HepG2 (cell line): ENCODE data around the gene TMEM198. TPM values are rescaled to one million over a fixed set of nuclear protein-coding genes. Genes with fewer than 3 reads are reported as not detected.

Source experiments
- CCAR2 ChIP-seq: fragments of 200-400 bp; formaldehyde crosslinking; optimal IDR thresholded peaks from 2 replicates; pipeline ENCODE3; 2018; ENCODE audit warnings: low read depth, mild to moderate bottlenecking, low read length, moderate library complexity
- CEBPG ChIP-seq: IDR thresholded peaks from 2 replicates; pipeline ENCODE4 v1.6.1; 2016
- FOSL1 ChIP-seq: sonication (generic); formaldehyde crosslinking; IDR thresholded peaks from 2 replicates; pipeline ENCODE4 v1.9.0; 2021; ENCODE audit warnings: missing genetic modification reagents, borderline replicate concordance
- FOXP1 ChIP-seq, 2 experiments: fragments of 450-650 bp in 1 of 2; IDR thresholded peaks; 2 replicates each; pipeline ENCODE4 v1.6.1; 2017 to 2018; ENCODE audit warnings: antibody characterized with exemption in 1 of 2
- HNRNPUL1 ChIP-seq: fragments of 200-400 bp; formaldehyde crosslinking; IDR thresholded peaks from 2 replicates; pipeline ENCODE4 v1.6.1; 2017; ENCODE audit warnings: low read depth, mild to moderate bottlenecking, low read length, moderate library complexity
- IRX3 ChIP-seq: sonication (generic); formaldehyde crosslinking; IDR thresholded peaks from 2 replicates; pipeline ENCODE4 v1.8.1; 2023; ENCODE audit warnings: mild to moderate bottlenecking, low read depth, missing genetic modification reagents, borderline replicate concordance
- KDM6A ChIP-seq: IDR thresholded peaks from 2 replicates; pipeline ENCODE4 v1.6.1; 2016; ENCODE audit warnings: low read depth
- NAIF1 ChIP-seq: sonication (generic); formaldehyde crosslinking; IDR thresholded peaks from 2 replicates; pipeline ENCODE4 v1.5.0; 2020; ENCODE audit warnings: mild to moderate bottlenecking, missing genetic modification reagents, borderline replicate concordance
- NFRKB ChIP-seq: fragments of 450-650 bp; IDR thresholded peaks from 2 replicates; pipeline ENCODE4 v1.6.1; 2017
- POLR2A ChIP-seq, 2 experiments: IDR thresholded peaks; 2 replicates each; pipeline ENCODE4 v1.6.1; 2011; ENCODE audit warnings: low read depth in 2 of 2, low read length in 2 of 2, mild to moderate bottlenecking in 1 of 2, moderate library complexity in 1 of 2; ENCODE audit not compliant: insufficient read depth in 1 of 2
- RELA ChIP-seq: sonication (generic); formaldehyde crosslinking; IDR thresholded peaks from 2 replicates; pipeline ENCODE4 v1.4.0; 2020; ENCODE audit warnings: missing genetic modification reagents
- RFX5 ChIP-seq: IDR thresholded peaks from 2 replicates; pipeline ENCODE4 v1.6.1; 2011; ENCODE audit warnings: low read depth, low read length, improper control_type of control experiment
- STAT6 ChIP-seq: sonication (generic); formaldehyde crosslinking; IDR thresholded peaks from 2 replicates; pipeline ENCODE4 v1.4.0; 2020; ENCODE audit warnings: missing genetic modification reagents, mild to moderate bottlenecking, borderline replicate concordance
- TCF7L2 ChIP-seq: IDR thresholded peaks from 2 replicates; pipeline ENCODE4 v1.6.1; 2011; ENCODE audit warnings: mild to moderate bottlenecking, low read depth, low read length, moderate library complexity
- ZBTB25 ChIP-seq: IDR thresholded peaks from 2 replicates; pipeline ENCODE4 v1.6.1; 2018; ENCODE audit warnings: missing genetic modification reagents
- ZNF160 ChIP-seq: sonication (generic); formaldehyde crosslinking; IDR thresholded peaks from 2 replicates; pipeline ENCODE4 v1.8.0; 2022; ENCODE audit warnings: mild to moderate bottlenecking, inconsistent platforms, missing genetic modification reagents
- ZNF292 ChIP-seq: sonication (generic); formaldehyde crosslinking; IDR thresholded peaks from 2 replicates; pipeline ENCODE4 v1.8.1; 2022; ENCODE audit warnings: mild to moderate bottlenecking, low read depth, missing genetic modification reagents, borderline replicate concordance
- ZNF441 ChIP-seq: sonication (generic); formaldehyde crosslinking; IDR thresholded peaks from 2 replicates; pipeline ENCODE4 v1.7.0; 2021; ENCODE audit warnings: missing genetic modification reagents, borderline replicate concordance
- ZNF564 ChIP-seq: sonication (generic); formaldehyde crosslinking; IDR thresholded peaks from 2 replicates; pipeline ENCODE4 v1.8.1; 2023; ENCODE audit warnings: mild to moderate bottlenecking, missing genetic modification reagents
- ZNF629 ChIP-seq: sonication (generic); formaldehyde crosslinking; conservative IDR thresholded peaks from 2 replicates; pipeline ENCODE4 v1.5.0; 2020; ENCODE audit warnings: missing genetic modification reagents
- ZNF660 ChIP-seq: sonication (generic); formaldehyde crosslinking; IDR thresholded peaks from 2 replicates; pipeline ENCODE4 v1.5.1; 2020; ENCODE audit warnings: mild to moderate bottlenecking, low read depth, missing genetic modification reagents, borderline replicate concordance
- polyA plus RNA-seq, 8 experiments: library from polyadenylated mRNA; depleted of rRNA in 3 of 8; stranded (reverse) in 7 of 8; unstranded in 1 of 8; fragments of >200 nt; fragmentation: Illumina TruSeq in 4 of 8; extraction: Trizol in 4 of 8; gene quantifications; 2 replicates each; pipeline versions ENCODE4 v1.2.1 to v1.2.3, GENCODE V29; 2011 to 2016; ENCODE audit warnings: low read depth in 4 of 8, missing spikeins in 1 of 8, mixed read lengths in 1 of 8; ENCODE audit not compliant: insufficient read depth in 1 of 8
- total RNA-seq, 5 experiments: library from RNA; depleted of rRNA; stranded (reverse); fragments of >200 nt; fragmentation: Illumina TruSeq; extraction: Trizol; gene quantifications; 2 replicates each; pipeline ENCODE4 v1.2.3, GENCODE V29; 2016; ENCODE audit warnings: low read depth in 1 of 5
- TF ChIP-seq, protein P1 (sequence below), 2 experiments: sonication (generic) in 1 of 2; formaldehyde crosslinking in 1 of 2; IDR thresholded peaks; 2 replicates each; pipeline versions ENCODE4 v1.5.1 to v1.6.1; 2011 to 2020; ENCODE audit warnings: borderline replicate concordance in 1 of 2, low read depth in 1 of 2, low read length in 1 of 2, mild to moderate bottlenecking in 1 of 2, missing genetic modification reagents in 1 of 2, moderate library complexity in 1 of 2
- TF ChIP-seq, protein P2 (sequence below): sonication (generic); formaldehyde crosslinking; IDR thresholded peaks from 2 replicates; pipeline ENCODE4 v1.5.1; 2020; ENCODE audit warnings: missing genetic modification reagents, mild to moderate bottlenecking, borderline replicate concordance

Gene TMEM198
- total and polyA plus RNA-seq, 2 of the 13 experiments (the other 11 are each of a cell fraction or from before 2014, with no cell fraction given), result 17.3 to 23.5 TPM

DNA sequence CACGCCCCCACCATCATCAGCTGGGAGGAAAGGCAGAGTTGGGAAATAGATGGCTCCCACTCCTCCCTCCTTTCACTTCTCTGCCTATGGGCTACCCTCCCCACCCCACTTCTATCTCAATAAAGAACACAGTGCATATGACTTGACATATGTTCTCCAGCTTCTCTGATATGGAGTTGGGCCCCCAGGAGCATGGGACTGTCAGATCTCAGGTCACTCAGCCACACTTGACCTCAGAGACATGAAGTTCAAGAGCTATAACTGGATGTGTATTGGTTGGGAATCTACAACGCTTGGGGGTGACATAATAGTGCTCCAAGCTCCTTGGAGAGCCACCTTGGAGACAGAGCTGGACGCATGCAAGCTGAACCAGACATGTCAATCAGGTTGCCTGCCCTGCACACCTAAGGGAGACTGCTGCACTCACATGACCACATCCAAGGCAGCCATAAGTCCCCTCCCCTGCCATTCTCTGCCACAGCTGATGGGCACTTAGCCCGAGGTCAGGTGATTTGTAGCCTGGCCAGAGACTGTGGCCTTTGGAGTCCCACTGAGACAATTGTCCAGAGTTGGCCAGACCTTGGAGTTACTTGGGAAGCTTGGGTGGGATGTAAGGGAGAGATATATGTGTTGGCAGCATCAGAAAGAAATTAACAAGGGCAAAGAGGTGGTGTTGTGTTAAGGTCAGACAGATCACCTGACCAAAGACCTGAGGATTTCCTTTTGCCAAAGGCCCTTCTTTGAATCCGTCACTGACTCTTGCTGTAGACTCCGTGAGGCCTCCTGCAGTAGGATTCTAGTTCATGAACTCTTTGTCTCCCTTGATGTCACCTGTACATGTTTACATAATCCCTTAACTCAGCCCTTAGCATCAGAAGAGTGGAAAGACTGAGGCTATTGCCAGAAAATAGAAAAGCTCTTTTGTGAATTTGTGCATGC lies 32.0 kb downstream of the TMEM198 start (continued):
- TF ChIP-seq ZNF441 (CRISPR knock-in tag) (0 out of 2 replicates have a peak, but pooled peaks have one; percentile 63), FOSL1 (CRISPR knock-in tag) (no peak), ZNF629 (peak; percentile 71), NAIF1 (CRISPR knock-in tag) (no peak), NFRKB (no peak), HNRNPUL1 (no peak), CEBPG (CRISPR knock-in tag) (no peak), ZNF660 (CRISPR knock-in tag) (no peak), KDM6A (CRISPR knock-in tag) (peak; percentile 25; the same call in 1 of the 2 replicates), STAT6 (CRISPR knock-in tag) (no peak), TCF7L2 (no peak), ZBTB25 (CRISPR knock-in tag) (no peak), RELA (no peak), CCAR2 (no peak), POLR2A (IDR thresholded peaks at IDR 0.05; ENCODE audit: insufficient read depth in 1 of 2, low read depth in 2 of 2, low read length in 2 of 2) (no peak; a peak in 1 of 4 replicates), ZNF292 (CRISPR knock-in tag) (0 out of 2 replicates have a peak, but pooled peaks have one; percentile 23), ZNF564 (no peak), IRX3 (CRISPR knock-in tag) (0 out of 2 replicates have a peak, but pooled peaks have one; percentile 27), RFX5 (no peak), FOXP1 (IDR thresholded peaks at IDR 0.05) (no peak), FOXP1 (CRISPR knock-in tag; IDR thresholded peaks at IDR 0.05) (no peak), ZNF160 (CRISPR knock-in tag) (no peak)
- TF ChIP-seq, protein P1, sequence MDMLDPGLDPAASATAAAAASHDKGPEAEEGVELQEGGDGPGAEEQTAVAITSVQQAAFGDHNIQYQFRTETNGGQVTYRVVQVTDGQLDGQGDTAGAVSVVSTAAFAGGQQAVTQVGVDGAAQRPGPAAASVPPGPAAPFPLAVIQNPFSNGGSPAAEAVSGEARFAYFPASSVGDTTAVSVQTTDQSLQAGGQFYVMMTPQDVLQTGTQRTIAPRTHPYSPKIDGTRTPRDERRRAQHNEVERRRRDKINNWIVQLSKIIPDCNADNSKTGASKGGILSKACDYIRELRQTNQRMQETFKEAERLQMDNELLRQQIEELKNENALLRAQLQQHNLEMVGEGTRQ (IDR thresholded peaks at IDR 0.05; ENCODE audit: low read depth, low read length), result no peak
- TF ChIP-seq, protein P1 (CRISPR knock-in tag; IDR thresholded peaks at IDR 0.05; ENCODE audit: borderline replicate concordance), result no peak; the same call in 1 of the 2 replicates
- TF ChIP-seq, protein P2, sequence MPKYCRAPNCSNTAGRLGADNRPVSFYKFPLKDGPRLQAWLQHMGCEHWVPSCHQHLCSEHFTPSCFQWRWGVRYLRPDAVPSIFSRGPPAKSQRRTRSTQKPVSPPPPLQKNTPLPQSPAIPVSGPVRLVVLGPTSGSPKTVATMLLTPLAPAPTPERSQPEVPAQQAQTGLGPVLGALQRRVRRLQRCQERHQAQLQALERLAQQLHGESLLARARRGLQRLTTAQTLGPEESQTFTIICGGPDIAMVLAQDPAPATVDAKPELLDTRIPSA (CRISPR knock-in tag), result no peak
